CD4-positive, alpha-beta memory T cell (primary cell): ENCODE results near the gene PEAK3. TPM values are rescaled to one million over a fixed set of nuclear protein-coding genes. Genes with fewer than 3 reads are reported as not detected.
A peak's percentile ranks its signal among the peaks of the same experiment; 100 is the strongest.

Experiments
- CTCF ChIA-PET: fragments of 350-600 bp; sonication (Branson Sonifier 250); formaldehyde crosslinking; loops from one replicate; lab custom pipeline; 2021; ENCODE audit warnings: inconsistent platforms; ENCODE audit not compliant: partially characterized antibody; lab: Charles Lee
- POLR2A ChIA-PET: fragments of 350-600 bp; sonication (Branson Sonifier 250); formaldehyde crosslinking; loops from one replicate; lab custom pipeline; 2021; ENCODE audit not compliant: partially characterized antibody; lab: Charles Lee
- DNase-seq, 5 donors: peaks; one replicate each; pipeline versions ENCODE4 v3.0.0 to v3.0.0-alpha.2; 2020 to 2022; ENCODE audit warnings: mixed read lengths in 1 of 5
- H3K27ac ChIP-seq: one replicate; pipeline ENCODE4 v1.7.0; 2013; ENCODE audit warnings: low read depth, low read length
- H3K27me3 ChIP-seq: 2 replicates; pipeline ENCODE4 v1.7.0; 2013; ENCODE audit warnings: mild to moderate bottlenecking, low read length, moderate library complexity; ENCODE audit not compliant: insufficient read depth
- H3K36me3 ChIP-seq: 2 replicates; pipeline ENCODE4 v1.7.0; 2013; ENCODE audit warnings: mild to moderate bottlenecking, low read length, moderate library complexity; ENCODE audit not compliant: insufficient read depth
- H3K4me1 ChIP-seq: 2 replicates; pipeline ENCODE4 v1.7.0; 2013; ENCODE audit warnings: mild to moderate bottlenecking, low read length, moderate library complexity; ENCODE audit not compliant: insufficient read depth
- H3K4me3 ChIP-seq, 2 donors: one replicate each; pipeline ENCODE4 v1.7.0; 2013; ENCODE audit warnings: low read length in 2 of 2, mild to moderate bottlenecking in 1 of 2
- H3K9me3 ChIP-seq, 2 donors: one replicate each; pipeline ENCODE4 v1.7.0; 2013; ENCODE audit warnings: low read length in 2 of 2, control low read depth in 1 of 2; ENCODE audit not compliant: control insufficient read depth in 1 of 2
- H3K27ac Mint-ChIP-seq, 7 donors: one replicate each; pipeline ENCODE4 v1.8.0; 2020 to 2021; ENCODE audit warnings: mixed read lengths in 7 of 7, mild to moderate bottlenecking in 6 of 7, inconsistent platforms in 3 of 7, moderate library complexity in 3 of 7
- H3K27me3 Mint-ChIP-seq, 2 donors: one replicate each; pipeline ENCODE4 v1.8.0; 2020 to 2021; ENCODE audit warnings: mixed read lengths in 2 of 2
- H3K36me3 Mint-ChIP-seq, 2 donors: one replicate each; pipeline ENCODE4 v1.8.0; 2020 to 2021; ENCODE audit warnings: mixed read lengths in 2 of 2, inconsistent platforms in 1 of 2, mild to moderate bottlenecking in 1 of 2
- H3K4me1 Mint-ChIP-seq, 4 donors: one replicate each; pipeline ENCODE4 v1.8.0; 2020 to 2021; ENCODE audit warnings: mixed read lengths in 4 of 4, mild to moderate bottlenecking in 1 of 4
- H3K4me3 Mint-ChIP-seq, 8 donors: one replicate each; pipeline ENCODE4 v1.8.0; 2020 to 2021; ENCODE audit warnings: mixed read lengths in 8 of 8, mild to moderate bottlenecking in 7 of 8, moderate library complexity in 6 of 8, inconsistent platforms in 3 of 8
- H3K9me3 Mint-ChIP-seq, 8 donors: one replicate each; pipeline ENCODE4 v1.8.0; 2020 to 2021; ENCODE audit warnings: mixed read lengths in 8 of 8, mild to moderate bottlenecking in 5 of 8, inconsistent platforms in 3 of 8, moderate library complexity in 1 of 8
- intact Hi-C: fragments of 100-400 bp; cut with micrococcal nuclease; formaldehyde crosslinking; loops from one replicate; pipeline ENCODE4 v1.15.1; 2023
- polyA plus RNA-seq, 2 donors: library from polyadenylated mRNA; unstranded; fragments of 300-500 nt; fragmentation: Illumina TruSeq; gene quantifications; one replicate each; pipeline ENCODE4 v1.2.3, GENCODE V29; 2021
- total RNA-seq, 2 experiments: library from RNA; stranded (reverse); gene quantifications; one replicate each; pipeline ENCODE4 v1.2.3, GENCODE V29; 2021

The PEAK3 gene
- total and polyA plus RNA-seq, 4 experiments from 2014 or later: 0.07 to 0.11 (median 0.07) TPM; not detected in 1

DNA sequence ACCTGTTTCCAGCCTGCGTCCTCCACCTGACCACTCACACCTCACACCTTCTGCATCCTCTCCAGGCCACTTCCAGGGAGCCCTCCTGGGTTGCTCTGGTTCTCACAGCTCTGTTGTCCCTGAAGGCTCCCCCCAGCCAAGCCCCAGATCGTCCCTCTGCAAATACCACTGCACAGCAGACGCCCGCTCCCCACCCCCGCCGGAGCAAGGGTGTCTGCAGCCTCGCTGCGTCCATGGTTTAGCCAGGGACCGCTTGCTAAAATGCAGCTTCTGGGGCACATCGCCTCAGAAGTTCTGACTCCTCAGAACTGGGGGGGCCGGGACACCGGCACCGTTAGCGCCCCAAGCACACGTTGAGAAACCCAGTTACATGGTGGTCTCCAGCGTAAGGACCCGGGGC, 25.0 kb upstream of the PEAK3 start:
- Histone ChIP-seq H3K27me3 (peaks cover 27% of the 10 kb centered on the region), H3K9me3 (no peaks in the 10 kb centered on the region), H3K4me1 (peaks cover 12% of the 10 kb centered on the region), H3K27ac (no peak overlapping the region), H3K4me3 (no peak overlapping the region), H3K36me3 (no peaks in the 10 kb centered on the region)
- CTCF ChIA-PET: no interaction called here
- DNase-seq: no peak
- peak overlapping the region in 1 of 8 donors; percentile 10 for H3K4me3 Mint-ChIP-seq
- peak overlapping the region in 1 of 7 donors; percentile 68 for H3K27ac Mint-ChIP-seq
- H3K9me3 Mint-ChIP-seq: peaks cover 0 to 4% (median 0%) of the 10 kb centered on the region in 8 donors
- no peaks in the 10 kb centered on the region for H3K36me3 Mint-ChIP-seq
- intact Hi-C loops: no loop called here
- peaks cover 4 to 23% (median 13%) of the 10 kb centered on the region in 4 donors for H3K4me1 Mint-ChIP-seq
- peaks cover 16 to 32% of the 10 kb centered on the region in 2 donors for H3K27me3 Mint-ChIP-seq
- POLR2A ChIA-PET: interaction anchor here (0.8 kb wide), 1 partner anchor 171 kb away, joined by 4 read pairs; no protein-coding TSS in a partner anchor

DNA sequence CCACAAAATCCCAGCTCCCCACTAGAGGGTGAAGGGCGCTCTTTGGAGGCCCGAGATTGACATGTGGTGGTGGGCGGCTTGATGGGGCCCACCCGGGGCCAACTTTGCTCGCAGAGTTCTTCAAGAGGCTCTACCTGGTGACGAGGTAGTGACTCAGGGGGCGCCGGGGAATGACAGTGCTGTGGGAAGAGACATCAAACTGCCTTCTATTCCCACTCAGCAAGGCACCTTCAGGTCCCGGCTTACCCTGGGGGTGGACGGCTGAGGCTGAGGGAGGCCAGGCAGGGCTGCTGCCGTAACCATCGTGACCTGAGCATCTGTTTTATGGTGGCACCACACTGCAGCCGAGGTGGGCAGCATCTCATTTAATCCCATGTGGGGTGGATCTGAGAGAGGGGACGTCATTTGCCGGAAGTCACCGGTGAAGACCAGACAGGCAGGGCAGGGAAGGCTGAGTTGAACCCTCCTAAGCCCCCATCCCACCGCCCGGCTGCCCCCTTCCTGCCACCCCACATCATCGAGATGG, 24.4 kb upstream of the PEAK3 start:
- no peak overlapping the region for H3K4me3 Mint-ChIP-seq
- H3K27ac Mint-ChIP-seq: peak overlapping the region in 1 of 7 donors; percentile 60
- peaks cover 17 to 32% of the 10 kb centered on the region in 2 donors for H3K27me3 Mint-ChIP-seq
- no peaks in the 10 kb centered on the region for H3K36me3 ChIP-seq
- H3K4me1 Mint-ChIP-seq: peaks cover 4 to 23% (median 13%) of the 10 kb centered on the region in 4 donors
- H3K4me1 ChIP-seq: peaks cover 12% of the 10 kb centered on the region
- H3K27me3 ChIP-seq: peaks cover 27% of the 10 kb centered on the region
- CTCF ChIA-PET: no interaction called here
- POLR2A ChIA-PET: no interaction called here
- DNase-seq: no peak
- intact Hi-C loops: no loop called here
- H3K36me3 Mint-ChIP-seq: no peaks in the 10 kb centered on the region
- H3K4me3 ChIP-seq: no peak overlapping the region
- peaks cover 0 to 4% (median 0%) of the 10 kb centered on the region in 8 donors for H3K9me3 Mint-ChIP-seq
- no peak overlapping the region for H3K27ac ChIP-seq
- no peaks in the 10 kb centered on the region for H3K9me3 ChIP-seq

DNA sequence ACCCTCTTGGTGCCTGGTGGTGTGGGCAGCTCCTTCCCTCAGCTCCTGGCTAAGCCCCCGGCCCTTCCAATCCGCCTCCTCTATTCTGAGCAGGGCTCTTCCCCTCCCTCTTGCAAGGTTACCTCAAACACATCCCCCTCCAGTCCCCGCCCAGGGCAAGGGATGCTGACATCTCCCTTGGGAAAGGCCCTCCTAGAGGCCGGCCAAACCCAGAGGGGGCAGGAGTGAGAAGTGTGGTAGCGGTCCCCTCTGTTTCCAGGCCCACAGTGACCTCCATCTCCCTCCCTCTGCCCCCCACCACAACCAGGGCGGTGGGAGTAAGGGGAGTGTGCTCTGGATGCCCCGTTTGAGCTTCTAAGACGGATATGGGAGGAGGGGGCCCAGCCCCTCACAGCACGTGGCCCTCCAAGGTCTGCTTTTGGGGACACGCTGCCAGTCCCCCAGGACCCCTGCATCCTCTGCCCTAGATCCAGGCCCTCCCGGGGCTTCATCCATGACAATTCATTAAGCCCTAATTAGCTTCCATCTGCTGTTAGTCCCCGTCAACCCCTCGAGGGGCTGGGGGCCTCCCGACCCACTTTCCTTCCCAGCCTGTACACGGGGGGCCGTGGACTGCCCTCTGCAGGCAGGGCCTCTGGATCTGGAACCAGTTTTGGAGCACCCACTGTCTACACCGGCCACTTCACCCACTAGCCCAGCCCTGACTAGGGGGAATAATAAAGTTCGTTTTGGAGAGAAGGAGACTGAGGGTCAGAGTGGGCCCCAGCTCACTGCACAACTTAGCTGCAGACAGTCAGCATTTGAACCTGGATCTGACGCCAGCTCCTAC, 23.7 kb upstream of the PEAK3 start:
- intact Hi-C loops: no loop called here
- Mint-ChIP-seq H3K9me3 (peaks cover 0 to 4% (median 0%) of the 10 kb centered on the region in 8 donors), H3K36me3 (no peaks in the 10 kb centered on the region), H3K4me3 (peak overlapping the region in 1 of 8 donors; percentile 16), H3K27ac (peak overlapping the region in 1 of 7 donors; percentile 60), H3K27me3 (peaks cover 20 to 32% of the 10 kb centered on the region in 2 donors), H3K4me1 (peaks cover 4 to 23% (median 13%) of the 10 kb centered on the region in 4 donors)
- DNase-seq: no peak
- H3K27ac ChIP-seq: no peak overlapping the region
- H3K4me3 ChIP-seq: no peak overlapping the region
- H3K4me1 ChIP-seq: peaks cover 12% of the 10 kb centered on the region
- peaks cover 27% of the 10 kb centered on the region for H3K27me3 ChIP-seq
- no peaks in the 10 kb centered on the region for H3K9me3 ChIP-seq
- no peaks in the 10 kb centered on the region for H3K36me3 ChIP-seq
- ChIA-PET POLR2A (interaction anchor here (1.1 kb wide), 1 partner anchor 23 kb away, joined by 3 read pairs; the partner anchor contains the start of gene PEAK3), CTCF (no interaction called here)

DNA sequence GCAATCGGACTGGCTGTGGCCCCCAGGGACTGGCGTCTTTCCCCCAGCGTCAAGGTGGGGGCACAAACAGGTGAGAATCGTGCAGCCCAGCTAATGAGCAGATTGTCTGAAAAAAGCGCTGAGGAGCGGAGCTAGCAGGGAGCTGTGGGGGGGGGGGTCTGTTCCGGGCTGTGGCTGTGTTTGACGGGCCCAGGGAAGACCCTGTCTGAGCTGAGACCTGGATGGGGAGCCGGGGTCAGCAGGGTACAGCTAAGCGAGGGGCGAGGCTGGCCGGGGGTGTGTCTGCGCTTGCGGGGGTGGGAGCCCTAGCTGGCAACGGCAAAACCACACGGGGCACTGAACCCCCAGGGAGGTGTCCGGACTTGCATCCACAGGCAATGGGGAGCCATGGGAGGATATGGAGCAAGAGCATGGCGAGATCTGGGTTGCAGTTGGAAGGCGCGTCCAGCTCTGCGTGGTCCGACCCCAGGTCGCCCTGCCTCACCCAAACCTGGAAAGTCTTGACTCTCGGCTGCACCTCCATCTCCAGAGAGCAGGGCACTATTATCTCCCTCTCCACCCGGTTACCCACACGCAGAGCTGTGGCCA, 21.3 kb upstream of the PEAK3 start:
- Histone ChIP-seq H3K9me3 (no peaks in the 10 kb centered on the region), H3K4me3 (no peak overlapping the region), H3K27ac (no peak overlapping the region), H3K27me3 (peaks cover 21% of the 10 kb centered on the region), H3K4me1 (peaks cover 10% of the 10 kb centered on the region), H3K36me3 (no peaks in the 10 kb centered on the region)
- intact Hi-C loops: no loop called here
- Mint-ChIP-seq H3K9me3 (peaks cover 0 to 2% (median 0%) of the 10 kb centered on the region in 8 donors), H3K4me3 (peak overlapping the region in 4 of 8 donors; percentile 53 to 80 (median 75)), H3K27me3 (peaks cover 10 to 24% of the 10 kb centered on the region in 2 donors), H3K36me3 (no peaks in the 10 kb centered on the region), H3K4me1 (peaks cover 2 to 19% (median 9%) of the 10 kb centered on the region in 4 donors), H3K27ac (peak overlapping the region in 1 of 7 donors; percentile 57)
- DNase-seq: no peak
- ChIA-PET CTCF (no interaction called here), POLR2A (interaction anchor here (1.1 to 2.1 kb wide), 3 partner anchors 12 to 28 kb away, joined by 3 to 10 read pairs (median 4); no protein-coding TSS in a partner anchor)

DNA sequence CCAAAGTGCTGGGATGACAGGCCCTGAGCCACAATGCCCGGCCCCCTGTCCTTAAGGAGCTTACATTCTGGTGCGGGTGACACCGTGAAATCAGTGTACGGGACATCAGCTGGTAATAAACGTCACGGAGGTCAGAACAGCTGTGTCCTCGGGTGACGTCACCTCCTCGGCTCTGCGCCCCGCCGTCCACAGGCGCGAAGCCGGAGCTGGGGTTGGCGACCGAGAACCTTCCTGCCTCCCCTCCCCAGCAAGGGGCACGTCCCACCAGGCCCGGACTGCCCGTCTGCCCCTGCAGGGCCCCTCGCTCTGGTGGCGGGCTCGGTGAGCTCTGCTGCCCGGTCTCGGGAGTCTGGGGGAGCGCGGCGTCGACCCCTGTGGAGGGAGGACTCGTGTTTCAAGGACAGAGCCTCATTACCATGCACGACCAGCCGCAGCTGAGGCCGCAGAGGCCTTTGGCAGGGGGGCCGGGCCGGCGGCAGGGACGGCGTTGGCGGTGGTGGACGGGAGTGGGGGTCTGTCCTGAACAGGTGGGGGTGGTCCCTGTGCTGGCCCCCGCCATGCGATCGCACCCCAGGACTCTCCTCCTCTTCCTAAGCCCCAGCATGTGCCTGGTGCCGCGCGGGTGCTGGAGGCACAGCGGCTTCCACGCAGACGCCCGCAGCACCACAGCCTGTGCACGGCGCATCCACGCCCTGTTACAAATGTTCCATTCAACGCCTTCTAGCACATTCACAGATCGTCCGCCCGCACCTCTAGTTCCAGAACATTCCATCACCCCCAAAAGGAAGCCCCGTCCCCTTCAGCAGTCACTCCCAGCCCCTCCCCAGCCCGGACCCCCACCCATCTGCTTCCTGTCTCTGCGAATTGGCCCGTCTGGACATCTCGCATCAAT, 20.6 kb upstream of the PEAK3 start:
- no peak overlapping the region for H3K4me3 ChIP-seq
- peak in 1 of 5 donors; percentile 21 for DNase-seq

DNA sequence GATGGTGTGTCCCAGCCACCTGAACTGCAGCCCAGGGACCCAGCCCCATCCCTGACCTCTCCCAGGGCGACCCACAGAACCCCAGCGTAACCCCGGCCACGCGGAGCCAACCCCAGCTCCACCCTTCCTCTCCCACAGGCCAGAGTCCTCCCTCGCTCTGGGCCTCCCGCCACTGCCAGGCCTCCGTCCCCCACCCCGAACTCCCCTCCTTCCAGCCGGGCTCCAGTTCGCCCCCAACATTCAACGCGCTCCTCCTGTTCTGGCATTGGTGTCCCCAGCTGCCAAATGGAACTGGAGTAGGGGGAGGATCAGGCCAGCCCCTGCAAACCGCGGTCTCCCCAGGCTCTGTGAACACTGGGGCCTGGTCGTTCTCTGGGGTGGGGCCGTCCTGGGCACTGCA, 18.6 kb upstream of the PEAK3 start:
- no peak for DNase-seq
- Histone ChIP-seq H3K9me3 (no peaks in the 10 kb centered on the region), H3K27ac (no peak overlapping the region), H3K4me1 (peaks cover 9% of the 10 kb centered on the region), H3K4me3 (no peak overlapping the region), H3K36me3 (no peaks in the 10 kb centered on the region), H3K27me3 (peaks cover 11% of the 10 kb centered on the region)
- Mint-ChIP-seq H3K4me1 (peaks cover 2 to 15% (median 9%) of the 10 kb centered on the region in 4 donors), H3K36me3 (no peaks in the 10 kb centered on the region), H3K27me3 (peaks cover 10 to 19% of the 10 kb centered on the region in 2 donors), H3K27ac (peak overlapping the region in 1 of 7 donors; percentile 15), H3K4me3 (no peak overlapping the region), H3K9me3 (peaks cover 0 to 2% (median 0%) of the 10 kb centered on the region in 8 donors)
- ChIA-PET POLR2A (interaction anchor here (0.7 to 1.2 kb wide), 2 partner anchors 12 to 18 kb away, joined by 3 read pairs; no protein-coding TSS in a partner anchor), CTCF (interaction anchor here (0.7 kb wide), 1 partner anchor 120 kb away, joined by 3 read pairs; no protein-coding TSS in a partner anchor)
- intact Hi-C loops: no loop called here

More for the DNA sequence above, 20.6 kb upstream of the PEAK3 start:
- Histone ChIP-seq H3K27me3 (peaks cover 19% of the 10 kb centered on the region), H3K27ac (no peak overlapping the region), H3K36me3 (no peaks in the 10 kb centered on the region), H3K9me3 (no peaks in the 10 kb centered on the region), H3K4me1 (peaks cover 9% of the 10 kb centered on the region)
- intact Hi-C loops: no loop called here
- Mint-ChIP-seq H3K36me3 (no peaks in the 10 kb centered on the region), H3K4me3 (peak overlapping the region in 7 of 8 donors; percentile 48 to 80 (median 65)), H3K27ac (peak overlapping the region in 1 of 7 donors; percentile 57), H3K4me1 (peaks cover 2 to 19% (median 9%) of the 10 kb centered on the region in 4 donors), H3K9me3 (peaks cover 0 to 2% (median 0%) of the 10 kb centered on the region in 8 donors), H3K27me3 (peaks cover 10 to 24% of the 10 kb centered on the region in 2 donors)
- ChIA-PET CTCF (no interaction called here), POLR2A (interaction anchor here (0.9 to 2.1 kb wide), 7 partner anchors 11 to 67 kb away, joined by 3 to 10 read pairs (median 4); partner anchors contain the start of genes LSM7 and PLEKHJ1)
